Activated CD8-positive, alpha-beta T cell treated with anti-CD3 and anti-CD28 coated beads, Interleukin-2, amount 10 ng/mL, durations not matched to agents 7 days and 5 days (primary cell): ENCODE measurements around the gene TRPM3. TPM values are rescaled to one million over a fixed set of nuclear protein-coding genes. Genes with fewer than 3 reads are reported as not detected.

Source experiments
- ATAC-seq: fragments of 150-1000 bp; cut with Tn5 transposase; one replicate; pipeline ENCODE4 v1.10.0; 2021; ENCODE audit warnings: moderate library complexity
- CTCF ChIA-PET: fragments of 350-600 bp; sonication (Branson Sonifier 250); formaldehyde crosslinking; loops from one replicate; lab custom pipeline; 2021; ENCODE audit warnings: antibody characterized with exemption; lab: Charles Lee
- POLR2A ChIA-PET: fragments of 350-600 bp; sonication (Branson Sonifier 250); formaldehyde crosslinking; loops from one replicate; lab custom pipeline; 2021; ENCODE audit warnings: antibody characterized with exemption; lab: Charles Lee
- DNase-seq: peaks from one replicate; pipeline ENCODE4 v3.0.0-alpha.2; 2020
- H3K27ac Mint-ChIP-seq: one replicate; pipeline ENCODE4 v1.8.0; 2021; ENCODE audit warnings: mild to moderate bottlenecking, mixed read lengths
- H3K27me3 Mint-ChIP-seq: one replicate; pipeline ENCODE4 v1.8.0; 2021; ENCODE audit warnings: low read depth, mixed read lengths
- H3K36me3 Mint-ChIP-seq: one replicate; pipeline ENCODE4 v1.8.0; 2021; ENCODE audit warnings: low read depth, mixed read lengths
- H3K4me1 Mint-ChIP-seq: one replicate; pipeline ENCODE4 v1.8.0; 2021; ENCODE audit warnings: low read depth, mixed read lengths
- H3K4me3 Mint-ChIP-seq: one replicate; pipeline ENCODE4 v1.8.0; 2021; ENCODE audit warnings: mild to moderate bottlenecking, mixed read lengths
- H3K9me3 Mint-ChIP-seq: one replicate; pipeline ENCODE4 v1.8.0; 2022; ENCODE audit warnings: mixed read lengths; ENCODE audit not compliant: insufficient read depth
- total RNA-seq, 2 experiments: library from RNA; stranded (reverse); gene quantifications; one replicate each; pipeline ENCODE4 v1.2.3, GENCODE V29; 2021

TRPM3 gene
- total RNA-seq, 2 experiments from 2014 or later = not detected

DNA sequence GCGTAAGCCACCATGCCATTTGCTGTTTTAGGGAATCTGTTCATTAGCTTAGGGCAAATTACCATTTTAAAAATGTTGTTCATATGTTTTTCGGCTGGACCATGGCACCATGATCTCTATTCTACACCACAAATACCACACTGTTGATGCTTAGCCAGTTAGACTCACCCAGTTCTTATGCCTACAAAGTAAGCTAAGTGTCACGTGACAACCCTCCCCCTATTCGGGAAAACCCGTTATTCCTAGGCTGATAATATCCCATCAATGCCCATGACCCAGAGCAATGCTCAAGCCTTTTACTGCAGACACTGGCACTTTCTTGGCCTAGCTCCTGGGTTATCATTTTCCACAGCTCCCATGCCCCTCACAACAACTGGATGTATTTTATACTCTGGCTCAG lies 426.7 kb downstream of the TRPM3 start:
- Mint-ChIP-seq H3K4me3 (no peak overlapping the region), H3K27me3 (no peaks in the 10 kb centered on the region), H3K27ac (no peak overlapping the region), H3K36me3 (no peaks in the 10 kb centered on the region), H3K9me3 (no peaks in the 10 kb centered on the region), H3K4me1 (no peaks in the 10 kb centered on the region)
- ChIA-PET POLR2A (no interaction called here), CTCF (no interaction called here)
- ATAC-seq (no peak), DNase-seq (no peak)

- ATAC-seq (no peak), DNase-seq (no peak)
- Mint-ChIP-seq H3K27me3 (peaks cover 2% of the 10 kb centered on the region), H3K9me3 (no peaks in the 10 kb centered on the region), H3K4me1 (no peaks in the 10 kb centered on the region), H3K36me3 (no peaks in the 10 kb centered on the region), H3K27ac (no peak overlapping the region), H3K4me3 (no peak overlapping the region)
- CTCF ChIA-PET = no interaction called here
- POLR2A ChIA-PET = no interaction called here
Measured at GRCh38 chr9:70693186-70693585, 428.2 kb downstream of the TRPM3 start.

DNA sequence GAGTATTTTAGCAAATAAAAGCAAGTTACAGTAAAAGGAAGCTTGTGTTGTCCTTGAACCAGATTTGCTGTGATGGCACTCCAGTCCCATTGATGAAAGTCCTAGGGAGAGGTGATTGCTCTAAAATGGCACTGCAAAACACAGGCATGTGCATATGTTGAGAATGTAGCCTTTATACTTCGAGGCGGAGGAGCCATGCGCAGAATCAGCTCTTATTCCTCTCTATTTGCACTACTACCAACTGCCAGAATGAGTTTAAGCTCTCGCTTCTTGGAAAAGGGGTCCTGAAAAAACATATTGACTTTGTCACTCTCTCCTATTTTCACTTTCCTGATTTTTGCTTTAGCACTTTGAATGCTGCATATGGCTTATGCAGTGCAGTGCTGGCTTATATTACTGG lies 429.0 kb downstream of the TRPM3 start:
- CTCF ChIA-PET = no interaction called here
- Mint-ChIP-seq H3K4me3 (no peak overlapping the region), H3K27me3 (peaks cover 2% of the 10 kb centered on the region), H3K4me1 (no peaks in the 10 kb centered on the region), H3K36me3 (no peaks in the 10 kb centered on the region), H3K27ac (no peak overlapping the region), H3K9me3 (no peaks in the 10 kb centered on the region)
- no peak for ATAC-seq
- POLR2A ChIA-PET = no interaction called here
- DNase-seq = no peak

- peaks cover 2% of the 10 kb centered on the region for H3K27me3 Mint-ChIP-seq
- POLR2A ChIA-PET = interaction anchor here (0.6 kb wide), 1 partner anchor 513 kb away, joined by 3 read pairs; no protein-coding TSS in a partner anchor
- DNase-seq = no peak
- no peak overlapping the region for H3K4me3 Mint-ChIP-seq
- CTCF ChIA-PET = no interaction called here
- ATAC-seq = no peak
- no peak overlapping the region for H3K27ac Mint-ChIP-seq
- H3K36me3 Mint-ChIP-seq = no peaks in the 10 kb centered on the region
- H3K9me3 Mint-ChIP-seq = no peaks in the 10 kb centered on the region
- no peaks in the 10 kb centered on the region for H3K4me1 Mint-ChIP-seq
Measured at GRCh38 chr9:70688704-70689103, 432.7 kb downstream of the TRPM3 start.

GRCh38 chr9:70683841-70684240 lies 437.6 kb downstream of the TRPM3 start:
- no peak for DNase-seq
- ATAC-seq = no peak
- no peak overlapping the region for H3K27ac Mint-ChIP-seq
- ChIA-PET POLR2A (no interaction called here), CTCF (no interaction called here)
- no peaks in the 10 kb centered on the region for H3K9me3 Mint-ChIP-seq
- no peak overlapping the region for H3K4me3 Mint-ChIP-seq
- H3K36me3 Mint-ChIP-seq = no peaks in the 10 kb centered on the region
- no peaks in the 10 kb centered on the region for H3K4me1 Mint-ChIP-seq
- peaks cover 2% of the 10 kb centered on the region for H3K27me3 Mint-ChIP-seq

DNA sequence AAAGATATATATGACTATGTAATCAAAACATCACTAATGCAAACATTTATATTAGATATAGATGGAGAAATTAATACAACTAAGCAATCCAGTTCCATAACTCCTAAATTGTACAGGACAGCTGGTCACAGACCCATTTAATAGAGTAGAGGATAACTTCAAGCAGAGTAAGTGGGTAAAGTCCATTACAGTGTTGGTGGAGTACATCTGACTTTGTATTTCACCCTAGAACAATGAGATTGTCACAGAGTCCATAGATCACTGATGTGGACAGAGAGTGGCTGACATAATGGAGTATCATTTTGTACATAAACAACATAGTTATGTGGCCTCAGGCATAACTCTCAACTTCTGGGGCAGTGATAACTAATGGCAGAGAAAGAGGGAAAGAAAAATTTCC lies 439.1 kb downstream of the TRPM3 start:
- ChIA-PET POLR2A (no interaction called here), CTCF (no interaction called here)
- Mint-ChIP-seq H3K9me3 (no peaks in the 10 kb centered on the region), H3K27ac (no peak overlapping the region), H3K36me3 (no peaks in the 10 kb centered on the region), H3K4me1 (no peaks in the 10 kb centered on the region), H3K27me3 (no peaks in the 10 kb centered on the region), H3K4me3 (no peak overlapping the region)
- no peak for ATAC-seq
- no peak for DNase-seq

DNA sequence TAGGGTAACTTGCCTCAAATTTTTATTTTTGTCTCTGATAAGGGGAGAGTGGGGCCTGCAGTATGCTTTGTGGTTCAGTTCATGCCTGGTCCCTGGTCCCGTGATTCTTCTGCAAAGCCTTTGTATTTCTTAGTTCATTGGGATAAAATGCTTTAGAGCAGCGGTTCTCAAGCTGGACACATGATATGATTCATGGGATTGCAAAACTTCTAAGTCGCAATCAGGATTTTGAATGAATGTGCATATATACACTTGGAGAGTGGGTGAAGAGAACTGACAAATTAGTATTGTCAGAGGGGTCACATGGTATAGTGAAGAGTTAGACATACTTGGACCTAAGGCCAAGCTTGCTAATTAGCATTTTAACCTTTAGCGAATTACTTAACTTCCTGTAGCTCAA lies 441.6 kb downstream of the TRPM3 start:
- Mint-ChIP-seq H3K4me1 (no peaks in the 10 kb centered on the region), H3K4me3 (no peak overlapping the region), H3K9me3 (no peaks in the 10 kb centered on the region), H3K36me3 (no peaks in the 10 kb centered on the region), H3K27me3 (no peaks in the 10 kb centered on the region), H3K27ac (no peak overlapping the region)
- ChIA-PET POLR2A (no interaction called here), CTCF (no interaction called here)
- ATAC-seq (no peak), DNase-seq (no peak)

DNA sequence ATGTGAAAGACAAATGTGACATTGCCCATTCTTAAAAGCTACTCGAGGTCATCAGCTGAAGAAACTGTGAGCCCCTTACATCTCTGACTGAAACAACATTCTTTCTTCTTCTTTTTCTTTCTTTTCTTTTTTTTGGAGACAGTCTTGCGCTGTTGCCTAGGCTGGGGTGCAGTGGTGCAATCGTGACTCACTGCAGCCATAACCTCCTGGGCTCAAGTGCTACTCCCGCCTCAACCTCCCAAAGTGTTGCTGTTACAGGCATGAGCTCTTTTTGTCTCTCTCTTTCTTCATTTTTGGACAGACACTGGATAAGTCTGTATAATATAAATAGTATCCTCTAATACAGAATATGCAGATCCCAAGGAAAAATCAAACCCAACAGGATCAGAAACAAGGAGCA lies 443.3 kb downstream of the TRPM3 start:
- H3K27ac Mint-ChIP-seq = no peak overlapping the region
- H3K27me3 Mint-ChIP-seq = no peaks in the 10 kb centered on the region
- H3K9me3 Mint-ChIP-seq = no peaks in the 10 kb centered on the region
- H3K4me1 Mint-ChIP-seq = no peaks in the 10 kb centered on the region
- H3K36me3 Mint-ChIP-seq = no peaks in the 10 kb centered on the region
- H3K4me3 Mint-ChIP-seq = no peak overlapping the region
- ChIA-PET CTCF (interaction anchor here (1.0 kb wide), 1 partner anchor 717 kb away, joined by 3 read pairs; no protein-coding TSS in a partner anchor), POLR2A (interaction anchor here (0.6 kb wide), 1 partner anchor 25 kb away, joined by 3 read pairs; no protein-coding TSS in a partner anchor)
- ATAC-seq = no peak
- no peak for DNase-seq

DNA sequence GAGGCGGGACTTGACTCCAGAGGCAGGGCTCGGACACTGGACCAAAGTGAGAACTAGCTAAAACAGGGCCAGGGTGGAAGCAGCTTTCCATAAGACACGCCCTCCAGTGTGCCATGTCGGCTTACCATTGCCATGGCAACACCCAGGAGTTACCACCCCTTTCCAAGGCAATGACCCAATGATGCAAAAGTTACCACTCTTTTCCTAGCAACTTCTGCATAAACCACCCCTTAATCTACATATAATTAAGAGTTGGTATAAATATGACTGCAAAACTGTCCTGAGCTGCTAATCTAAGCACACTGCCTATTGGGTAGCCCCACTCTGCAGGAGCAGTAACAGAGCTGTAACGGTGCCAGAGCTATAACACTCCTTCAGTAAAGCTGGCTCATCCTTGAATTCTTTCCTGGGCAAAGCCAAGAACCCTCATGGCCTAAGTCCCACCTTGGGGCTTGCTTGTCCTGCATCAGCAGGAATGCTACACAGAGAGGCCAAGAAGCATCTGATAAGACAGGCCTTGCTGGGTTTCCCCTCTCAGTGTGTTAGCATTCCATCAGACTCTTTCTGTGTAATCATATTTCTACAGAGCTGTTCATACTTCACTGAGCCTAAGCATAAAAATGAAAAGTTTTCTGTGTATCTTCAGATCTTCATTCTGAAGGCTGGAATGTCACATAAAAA lies 444.2 kb downstream of the TRPM3 start:
- Mint-ChIP-seq H3K9me3 (no peaks in the 10 kb centered on the region), H3K27ac (no peak overlapping the region), H3K36me3 (no peaks in the 10 kb centered on the region), H3K27me3 (peaks cover 5% of the 10 kb centered on the region), H3K4me1 (no peaks in the 10 kb centered on the region), H3K4me3 (no peak overlapping the region)
- DNase-seq (no peak), ATAC-seq (no peak)
- POLR2A ChIA-PET = no interaction called here
- CTCF ChIA-PET = no interaction called here

GRCh38 chr9:70675868-70676370 lies 445.5 kb downstream of the TRPM3 start:
- no peaks in the 10 kb centered on the region for H3K9me3 Mint-ChIP-seq
- ChIA-PET CTCF (no interaction called here), POLR2A (no interaction called here)
- no peak overlapping the region for H3K27ac Mint-ChIP-seq
- DNase-seq (no peak), ATAC-seq (no peak)
- H3K4me1 Mint-ChIP-seq = no peaks in the 10 kb centered on the region
- no peak overlapping the region for H3K4me3 Mint-ChIP-seq
- H3K36me3 Mint-ChIP-seq = no peaks in the 10 kb centered on the region
- peaks cover 5% of the 10 kb centered on the region for H3K27me3 Mint-ChIP-seq

DNA sequence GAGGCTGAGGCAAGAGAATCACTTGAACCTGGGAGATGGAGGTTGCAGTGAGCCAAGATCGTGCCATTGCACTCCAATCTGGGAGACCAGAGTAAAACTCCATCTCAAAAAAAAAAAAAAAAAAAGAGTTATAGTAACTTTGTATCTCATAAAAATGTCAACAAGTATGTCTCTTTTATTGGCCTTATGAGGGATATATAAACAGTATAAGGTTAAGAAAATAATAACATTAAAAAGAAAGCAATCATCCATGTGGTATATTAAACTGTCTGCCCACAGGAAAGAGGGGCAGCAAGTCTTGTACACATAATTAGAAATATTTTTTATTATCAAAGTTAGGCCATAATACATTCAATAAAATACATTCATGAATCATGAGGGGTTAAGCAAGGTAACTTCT lies 447.6 kb downstream of the TRPM3 start:
- ChIA-PET POLR2A (no interaction called here), CTCF (no interaction called here)
- Mint-ChIP-seq H3K27ac (no peak overlapping the region), H3K36me3 (no peaks in the 10 kb centered on the region), H3K4me1 (no peaks in the 10 kb centered on the region), H3K9me3 (no peaks in the 10 kb centered on the region), H3K4me3 (no peak overlapping the region), H3K27me3 (peaks cover 5% of the 10 kb centered on the region)
- ATAC-seq (no peak), DNase-seq (no peak)

DNA sequence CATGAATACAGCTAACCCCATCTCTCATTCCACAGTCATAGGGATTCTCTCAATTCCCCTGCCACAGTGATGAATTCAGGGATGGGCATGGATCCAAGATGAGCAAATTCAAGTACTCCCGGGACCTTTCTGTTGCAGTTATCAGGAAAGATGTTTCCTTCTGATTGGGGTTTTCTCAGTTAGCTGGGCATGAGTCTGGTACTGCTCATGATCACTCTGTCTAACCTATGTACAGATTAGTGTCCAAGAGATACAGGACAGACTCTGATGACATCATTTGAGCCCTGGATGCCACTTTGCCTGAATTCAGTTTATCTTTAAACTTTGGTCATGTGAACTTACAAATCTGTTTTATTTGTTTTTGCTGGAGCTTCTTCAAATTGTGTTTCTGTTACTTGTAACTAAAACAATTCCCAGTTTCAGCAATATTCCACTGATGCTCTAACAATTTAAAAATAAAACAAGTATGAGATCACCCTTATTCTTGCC lies 449.2 kb downstream of the TRPM3 start:
- Mint-ChIP-seq H3K36me3 (no peaks in the 10 kb centered on the region), H3K9me3 (no peaks in the 10 kb centered on the region), H3K27ac (no peak overlapping the region), H3K4me1 (no peaks in the 10 kb centered on the region), H3K27me3 (peaks cover 5% of the 10 kb centered on the region), H3K4me3 (no peak overlapping the region)
- CTCF ChIA-PET = no interaction called here
- no peak for DNase-seq
- POLR2A ChIA-PET = no interaction called here
- no peak for ATAC-seq
